ENCODE results near the gene PAK5. TPM values are rescaled to one million over a fixed set of nuclear protein-coding genes. Genes with fewer than 3 reads are reported as not detected.

PAK5 gene
- total RNA-seq, 1 donor from 2014 or later: 0.10 TPM

DNA sequence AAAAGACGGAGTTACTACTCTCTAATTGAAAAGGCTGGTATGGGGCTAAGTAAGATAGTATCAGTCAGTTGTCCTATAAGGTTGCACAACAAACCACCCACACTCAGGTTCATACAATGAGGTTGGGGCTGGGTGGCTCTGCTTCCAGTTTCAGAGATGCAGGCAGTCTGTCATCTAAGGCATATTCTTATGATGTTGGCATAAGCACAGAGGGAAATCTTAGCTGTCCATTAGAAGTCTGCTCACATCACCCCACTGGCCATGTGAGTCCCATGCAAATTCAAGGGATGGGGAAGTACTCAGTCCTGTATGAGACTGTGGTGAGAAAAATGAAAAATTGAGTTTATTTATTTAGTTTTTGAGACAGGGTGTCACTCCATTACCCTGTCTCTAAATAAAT lies 205.9 kb downstream of the PAK5 start:
- Mint-ChIP-seq H3K27ac (ENCODE audit: unreplicated experiment) (no peak overlapping the region), H3K36me3 (ENCODE audit: low read depth, unreplicated experiment) (no peaks in the 10 kb centered on the region), H3K9me3 (ENCODE audit: unreplicated experiment) (no peaks in the 10 kb centered on the region), H3K27me3 (ENCODE audit: unreplicated experiment) (no peaks in the 10 kb centered on the region), H3K4me1 (ENCODE audit: unreplicated experiment) (no peaks in the 10 kb centered on the region), H3K4me3 (ENCODE audit: unreplicated experiment) (no peak overlapping the region)
- no peak for DNase-seq (ENCODE audit: low spot score)
- TF ChIP-seq, protein P1, sequence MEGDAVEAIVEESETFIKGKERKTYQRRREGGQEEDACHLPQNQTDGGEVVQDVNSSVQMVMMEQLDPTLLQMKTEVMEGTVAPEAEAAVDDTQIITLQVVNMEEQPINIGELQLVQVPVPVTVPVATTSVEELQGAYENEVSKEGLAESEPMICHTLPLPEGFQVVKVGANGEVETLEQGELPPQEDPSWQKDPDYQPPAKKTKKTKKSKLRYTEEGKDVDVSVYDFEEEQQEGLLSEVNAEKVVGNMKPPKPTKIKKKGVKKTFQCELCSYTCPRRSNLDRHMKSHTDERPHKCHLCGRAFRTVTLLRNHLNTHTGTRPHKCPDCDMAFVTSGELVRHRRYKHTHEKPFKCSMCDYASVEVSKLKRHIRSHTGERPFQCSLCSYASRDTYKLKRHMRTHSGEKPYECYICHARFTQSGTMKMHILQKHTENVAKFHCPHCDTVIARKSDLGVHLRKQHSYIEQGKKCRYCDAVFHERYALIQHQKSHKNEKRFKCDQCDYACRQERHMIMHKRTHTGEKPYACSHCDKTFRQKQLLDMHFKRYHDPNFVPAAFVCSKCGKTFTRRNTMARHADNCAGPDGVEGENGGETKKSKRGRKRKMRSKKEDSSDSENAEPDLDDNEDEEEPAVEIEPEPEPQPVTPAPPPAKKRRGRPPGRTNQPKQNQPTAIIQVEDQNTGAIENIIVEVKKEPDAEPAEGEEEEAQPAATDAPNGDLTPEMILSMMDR (IDR thresholded peaks at IDR 0.05; ENCODE audit: unreplicated experiment): no peak

DNA sequence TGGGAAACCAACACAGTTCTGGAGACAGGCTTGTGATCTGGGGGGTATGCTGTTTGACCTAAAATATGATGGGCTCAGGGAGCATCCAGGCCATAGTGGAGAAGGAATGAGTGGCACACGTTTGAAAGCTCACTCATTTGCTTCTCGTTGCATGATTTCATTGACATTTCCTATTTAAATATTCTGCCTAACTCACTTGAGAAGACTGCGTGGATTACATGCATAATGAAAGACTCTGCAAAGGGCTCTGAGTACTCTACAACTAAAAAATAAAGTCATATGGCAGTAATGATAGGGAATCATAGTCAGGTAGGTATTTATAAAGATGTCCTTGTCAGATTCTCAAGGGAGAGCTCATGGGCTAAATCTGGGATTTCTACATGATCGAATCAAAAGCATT lies 206.6 kb downstream of the PAK5 start:
- H3K4me3 Mint-ChIP-seq (ENCODE audit: unreplicated experiment): no peak overlapping the region

DNA sequence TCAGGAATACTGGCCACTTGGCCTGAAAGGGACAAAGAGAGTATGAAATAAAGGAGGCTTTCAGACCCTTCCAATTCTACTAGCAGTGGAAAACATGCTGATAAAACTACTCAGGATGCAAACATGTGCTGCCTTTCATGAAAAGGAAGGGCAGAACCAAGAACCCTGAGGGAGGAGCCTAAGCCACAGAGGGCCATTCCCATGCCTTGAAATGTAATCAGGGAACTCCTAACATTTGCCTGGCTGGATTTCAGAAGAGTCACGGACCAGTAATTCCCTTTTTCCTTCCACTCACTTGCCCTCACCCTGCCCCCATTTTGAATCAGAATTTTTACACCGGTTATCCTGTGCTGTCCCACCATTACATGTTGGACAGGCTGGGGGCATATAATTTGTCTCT lies 208.3 kb downstream of the PAK5 start:
- no peaks in the 10 kb centered on the region for H3K27me3 Mint-ChIP-seq (ENCODE audit: unreplicated experiment)
- no peaks in the 10 kb centered on the region for H3K36me3 Mint-ChIP-seq (ENCODE audit: low read depth, unreplicated experiment)
- H3K4me1 Mint-ChIP-seq (ENCODE audit: unreplicated experiment): no peaks in the 10 kb centered on the region
- TF ChIP-seq, protein P1 (IDR thresholded peaks at IDR 0.05; ENCODE audit: unreplicated experiment): no peak
- H3K4me3 Mint-ChIP-seq (ENCODE audit: unreplicated experiment): no peak overlapping the region
- DNase-seq (ENCODE audit: low spot score): no peak
- no peak overlapping the region for H3K27ac Mint-ChIP-seq (ENCODE audit: unreplicated experiment)
- no peaks in the 10 kb centered on the region for H3K9me3 Mint-ChIP-seq (ENCODE audit: unreplicated experiment)

More for the DNA sequence above, 206.6 kb downstream of the PAK5 start:
- H3K9me3 Mint-ChIP-seq (ENCODE audit: unreplicated experiment): no peaks in the 10 kb centered on the region
- no peaks in the 10 kb centered on the region for H3K36me3 Mint-ChIP-seq (ENCODE audit: low read depth, unreplicated experiment)
- no peak overlapping the region for H3K27ac Mint-ChIP-seq (ENCODE audit: unreplicated experiment)
- DNase-seq (ENCODE audit: low spot score): no peak
- TF ChIP-seq, protein P1 (IDR thresholded peaks at IDR 0.05; ENCODE audit: unreplicated experiment): no peak
- no peaks in the 10 kb centered on the region for H3K27me3 Mint-ChIP-seq (ENCODE audit: unreplicated experiment)
- no peaks in the 10 kb centered on the region for H3K4me1 Mint-ChIP-seq (ENCODE audit: unreplicated experiment)

DNA sequence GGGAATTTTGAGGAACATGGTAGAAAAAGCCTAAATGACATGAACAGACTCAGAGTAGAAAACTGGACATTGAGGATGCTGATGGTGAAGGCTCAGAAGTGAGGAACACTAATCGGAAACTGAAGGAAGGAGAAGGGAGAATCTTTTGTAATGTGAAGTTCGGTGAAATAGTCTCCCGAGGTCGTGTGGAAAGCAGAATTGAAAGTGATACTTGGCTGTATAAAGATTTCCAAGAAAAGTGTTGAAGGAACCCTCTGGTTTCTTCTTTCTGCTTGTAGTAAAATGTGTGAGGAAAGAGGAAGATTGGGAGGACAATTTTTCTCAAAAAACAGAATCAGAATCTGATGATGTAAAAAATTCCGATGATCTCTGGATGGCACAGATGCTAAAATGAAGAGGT lies 209.0 kb downstream of the PAK5 start:
- Mint-ChIP-seq H3K36me3 (ENCODE audit: low read depth, unreplicated experiment) (no peaks in the 10 kb centered on the region), H3K4me3 (ENCODE audit: unreplicated experiment) (no peak overlapping the region), H3K27ac (ENCODE audit: unreplicated experiment) (no peak overlapping the region), H3K9me3 (ENCODE audit: unreplicated experiment) (no peaks in the 10 kb centered on the region), H3K27me3 (ENCODE audit: unreplicated experiment) (no peaks in the 10 kb centered on the region), H3K4me1 (ENCODE audit: unreplicated experiment) (no peaks in the 10 kb centered on the region)
- TF ChIP-seq, protein P1 (IDR thresholded peaks at IDR 0.05; ENCODE audit: unreplicated experiment): no peak
- DNase-seq (ENCODE audit: low spot score): no peak

DNA sequence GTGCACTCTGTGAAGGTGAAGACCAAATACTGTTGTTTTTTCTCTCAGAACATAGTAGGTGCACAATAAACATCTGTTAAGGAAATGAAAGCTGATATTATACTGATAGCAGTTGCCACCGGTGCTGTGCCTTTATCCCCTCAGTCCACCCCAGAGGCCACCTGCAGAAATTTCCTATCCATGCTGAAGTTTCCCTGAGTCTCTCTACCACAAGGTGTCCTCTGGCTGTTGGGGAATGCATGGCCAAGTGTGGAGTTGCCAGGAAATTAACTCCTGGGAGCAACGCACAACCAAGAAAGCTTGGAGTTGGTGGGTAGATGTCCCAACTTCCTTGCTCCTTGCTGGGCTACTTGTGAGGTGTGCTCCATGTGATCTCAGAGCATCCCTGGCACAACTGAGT lies 210.3 kb downstream of the PAK5 start:
- H3K36me3 Mint-ChIP-seq (ENCODE audit: low read depth, unreplicated experiment): no peaks in the 10 kb centered on the region

More for the DNA sequence above, 210.3 kb downstream of the PAK5 start:
- no peaks in the 10 kb centered on the region for H3K27me3 Mint-ChIP-seq (ENCODE audit: unreplicated experiment)
- H3K4me3 Mint-ChIP-seq (ENCODE audit: unreplicated experiment): no peak overlapping the region
- no peak for DNase-seq (ENCODE audit: low spot score)
- no peaks in the 10 kb centered on the region for H3K9me3 Mint-ChIP-seq (ENCODE audit: unreplicated experiment)
- H3K27ac Mint-ChIP-seq (ENCODE audit: unreplicated experiment): no peak overlapping the region
- TF ChIP-seq, protein P1 (IDR thresholded peaks at IDR 0.05; ENCODE audit: unreplicated experiment): no peak
- H3K4me1 Mint-ChIP-seq (ENCODE audit: unreplicated experiment): no peaks in the 10 kb centered on the region
